Hepatocyte (in vitro differentiated cells): Measurements from ENCODE around the gene ANKRD31.

Experiments
- CTCF ChIP-seq: fragments of 200-600 bp; sonication (generic); IDR thresholded peaks from 2 replicates; pipeline ENCODE4 v1.5.1; 2016; ENCODE audit warnings: antibody characterized with exemption, mild to moderate bottlenecking; ENCODE audit not compliant: poor library complexity
- EZH2 ChIP-seq: fragments of 200-600 bp; sonication (generic); IDR thresholded peaks from 2 replicates; pipeline ENCODE4 v1.6.1; 2016; ENCODE audit warnings: antibody characterized with exemption, mild to moderate bottlenecking, borderline replicate concordance

GRCh38 chr5:75279321-75279720, 42.6 kb upstream of the ANKRD31 start:
- TF ChIP-seq CTCF (no peak), EZH2 (no peak)
